ENCODE results near the gene TMEM132C. TPM values are rescaled to one million over a fixed set of nuclear protein-coding genes. Genes with fewer than 3 reads are reported as not detected.

TMEM132C gene
- total and polyA plus RNA-seq, 2 donors (not counting 3 experiments of a cell fraction or from before 2014, with no cell fraction given): not detected

DNA sequence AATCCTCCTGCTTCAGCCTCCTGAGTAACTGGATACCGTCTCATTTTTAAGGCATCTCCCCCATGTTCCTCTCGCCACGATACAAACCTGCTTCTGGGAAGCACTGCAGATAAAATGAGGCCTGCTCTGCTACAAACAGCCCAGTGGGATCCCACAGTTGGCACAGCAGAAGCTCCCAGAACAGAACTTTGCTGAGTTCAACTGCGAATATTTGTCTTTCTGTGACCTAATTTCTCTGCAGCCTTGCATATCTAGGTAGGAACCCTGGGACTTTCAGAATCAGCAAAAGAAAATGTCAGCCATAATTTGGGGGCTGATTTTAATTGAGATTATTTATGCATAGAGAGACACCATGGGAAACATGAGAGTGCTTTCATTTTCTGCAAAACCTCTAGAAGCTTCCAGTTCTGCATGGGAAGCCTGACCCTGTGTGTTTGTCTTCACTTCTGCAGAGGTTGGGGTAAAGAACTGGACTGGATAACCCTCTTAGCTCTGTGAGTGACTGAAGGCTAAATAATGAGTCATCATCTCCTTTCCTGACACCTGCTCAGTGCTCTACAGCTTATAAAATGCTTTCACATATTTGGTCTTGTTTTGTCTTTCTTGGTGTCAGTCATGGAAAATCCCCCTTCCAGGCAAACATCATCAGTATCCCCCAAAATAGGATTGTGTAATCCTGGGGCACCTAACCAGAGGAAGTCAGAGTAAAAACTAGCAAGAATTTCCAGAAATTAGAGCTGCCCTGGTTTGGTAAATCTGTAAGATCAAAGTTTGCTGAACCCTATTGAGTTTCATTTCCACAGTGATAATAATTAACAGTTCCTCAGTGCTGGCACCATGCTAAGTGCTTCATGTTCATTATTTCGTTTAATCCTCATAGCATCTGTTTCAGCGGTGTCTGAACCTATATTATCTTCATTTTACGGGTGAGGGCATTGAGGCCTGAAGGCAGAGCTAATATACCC, 371.0 kb downstream of the TMEM132C start:
- ChIA-PET POLR2A (no interaction called here), CTCF (no interaction called here)
- Histone ChIP-seq H2AFZ (ENCODE audit: low read depth, low read length) (no peak overlapping the region), H3K36me3 (ENCODE audit: control insufficient read depth in 2 of 2, extremely low read depth in 1 of 2, insufficient read depth in 2 of 2, low read length in 2 of 2) (no peaks in the 10 kb centered on the region), H3K9ac (replicated peaks; ENCODE audit: extremely low read depth, insufficient read depth, low read length) (no peak overlapping the region), H3K4me1 (ENCODE audit: control insufficient read depth, extremely low read depth, insufficient read depth, low read length) (no peaks in the 10 kb centered on the region), H3K9me3 (replicated peaks; ENCODE audit: control insufficient read depth, insufficient read depth, low read length) (no peaks in the 10 kb centered on the region), H3K79me2 (ENCODE audit: control insufficient read depth, insufficient read depth, low read length) (no peaks in the 10 kb centered on the region), H3K4me2 (ENCODE audit: insufficient read depth, low read length) (no peak overlapping the region), H3K4me3 (replicated peaks in 1 of 3; ENCODE audit: insufficient read depth in 1 of 3, low read depth in 1 of 3, low read length in 3 of 3) (no peak overlapping the region), H3K9me1 (replicated peaks; ENCODE audit: control insufficient read depth, extremely low read depth, insufficient read depth, low read length) (no peaks in the 10 kb centered on the region), H3K27me3 (ENCODE audit: control insufficient read depth in 2 of 2, insufficient read depth in 2 of 2, low read length in 2 of 2) (no peaks in the 10 kb centered on the region), H3K27ac (ENCODE audit: insufficient read depth, low read depth, low read length) (no peak overlapping the region), H4K20me1 (replicated peaks; ENCODE audit: control insufficient read depth, extremely low read depth, insufficient read depth, low read length) (no peaks in the 10 kb centered on the region)
- intact Hi-C loops (cut with micrococcal nuclease): no loop called here
- no peak for DNase-seq (ENCODE audit: low read depth, low spot score)
- BruUV-seq (replicated peaks): no TSS peak
- dilution Hi-C loops (cut with MboI; ENCODE audit: extremely low pct_ligation_motif_present, low sequenced_read_pairs): no loop called here
- FAIRE-seq: no peak
- TF ChIP-seq MYC (IDR thresholded peaks at IDR 0.05; ENCODE audit: low read depth, low read length) (no peak), POLR2AphosphoS5 (IDR thresholded peaks at IDR 0.05; ENCODE audit: insufficient read depth, low read depth, low read length) (no peak)

- Histone ChIP-seq H3K4me1 (ENCODE audit: control insufficient read depth, extremely low read depth, insufficient read depth, low read length) (no peaks in the 10 kb centered on the region), H4K20me1 (replicated peaks; ENCODE audit: control insufficient read depth, extremely low read depth, insufficient read depth, low read length) (no peaks in the 10 kb centered on the region), H3K4me3 (replicated peaks in 1 of 3; ENCODE audit: insufficient read depth in 1 of 3, low read depth in 1 of 3, low read length in 3 of 3) (no peak overlapping the region), H3K9me1 (replicated peaks; ENCODE audit: control insufficient read depth, extremely low read depth, insufficient read depth, low read length) (no peaks in the 10 kb centered on the region), H3K79me2 (ENCODE audit: control insufficient read depth, insufficient read depth, low read length) (no peaks in the 10 kb centered on the region), H3K27ac (ENCODE audit: insufficient read depth, low read depth, low read length) (no peak overlapping the region), H3K4me2 (ENCODE audit: insufficient read depth, low read length) (no peak overlapping the region), H3K9ac (replicated peaks; ENCODE audit: extremely low read depth, insufficient read depth, low read length) (no peak overlapping the region), H3K36me3 (ENCODE audit: control insufficient read depth in 2 of 2, extremely low read depth in 1 of 2, insufficient read depth in 2 of 2, low read length in 2 of 2) (no peaks in the 10 kb centered on the region), H3K27me3 (ENCODE audit: control insufficient read depth in 2 of 2, insufficient read depth in 2 of 2, low read length in 2 of 2) (no peaks in the 10 kb centered on the region), H2AFZ (ENCODE audit: low read depth, low read length) (no peak overlapping the region), H3K9me3 (replicated peaks; ENCODE audit: control insufficient read depth, insufficient read depth, low read length) (no peaks in the 10 kb centered on the region)
- ChIA-PET CTCF (no interaction called here), POLR2A (no interaction called here)
- DNase-seq (ENCODE audit: low read depth, low spot score) (no peak), FAIRE-seq (no peak)
- BruUV-seq (replicated peaks): no TSS peak
- intact Hi-C loops (cut with micrococcal nuclease) (no loop called here), dilution Hi-C loops (cut with MboI; ENCODE audit: extremely low pct_ligation_motif_present, low sequenced_read_pairs) (no loop called here)
- TF ChIP-seq, protein P1, sequence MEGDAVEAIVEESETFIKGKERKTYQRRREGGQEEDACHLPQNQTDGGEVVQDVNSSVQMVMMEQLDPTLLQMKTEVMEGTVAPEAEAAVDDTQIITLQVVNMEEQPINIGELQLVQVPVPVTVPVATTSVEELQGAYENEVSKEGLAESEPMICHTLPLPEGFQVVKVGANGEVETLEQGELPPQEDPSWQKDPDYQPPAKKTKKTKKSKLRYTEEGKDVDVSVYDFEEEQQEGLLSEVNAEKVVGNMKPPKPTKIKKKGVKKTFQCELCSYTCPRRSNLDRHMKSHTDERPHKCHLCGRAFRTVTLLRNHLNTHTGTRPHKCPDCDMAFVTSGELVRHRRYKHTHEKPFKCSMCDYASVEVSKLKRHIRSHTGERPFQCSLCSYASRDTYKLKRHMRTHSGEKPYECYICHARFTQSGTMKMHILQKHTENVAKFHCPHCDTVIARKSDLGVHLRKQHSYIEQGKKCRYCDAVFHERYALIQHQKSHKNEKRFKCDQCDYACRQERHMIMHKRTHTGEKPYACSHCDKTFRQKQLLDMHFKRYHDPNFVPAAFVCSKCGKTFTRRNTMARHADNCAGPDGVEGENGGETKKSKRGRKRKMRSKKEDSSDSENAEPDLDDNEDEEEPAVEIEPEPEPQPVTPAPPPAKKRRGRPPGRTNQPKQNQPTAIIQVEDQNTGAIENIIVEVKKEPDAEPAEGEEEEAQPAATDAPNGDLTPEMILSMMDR (IDR thresholded peaks at IDR 0.05; ENCODE audit: extremely low read depth in 1 of 2, insufficient read depth in 1 of 2, low read depth in 1 of 2, low read length in 2 of 2): no peak
- no peak for TF ChIP-seq POLR2A (IDR thresholded peaks at IDR 0.05; ENCODE audit: low read depth, low read length)
- no peak for TF ChIP-seq GATA2 (IDR thresholded peaks at IDR 0.05; ENCODE audit: insufficient read depth, insufficient read length, low read depth, low read length)
- no peak for TF ChIP-seq EZH2 (IDR thresholded peaks at IDR 0.05; ENCODE audit: borderline replicate concordance, low read depth, low read length, severe bottlenecking)
- no peak for TF ChIP-seq POLR2AphosphoS5 (IDR thresholded peaks at IDR 0.05; ENCODE audit: insufficient read depth, low read depth, low read length)
- no peak for TF ChIP-seq MYC (IDR thresholded peaks at IDR 0.05; ENCODE audit: low read depth, low read length)
- no peak for TF ChIP-seq MAX (IDR thresholded peaks at IDR 0.05; ENCODE audit: insufficient read depth, insufficient read length)
- TF ChIP-seq FOS (IDR thresholded peaks at IDR 0.05; ENCODE audit: borderline replicate concordance, insufficient read depth, low read length): no peak
- no peak for TF ChIP-seq JUN (IDR thresholded peaks at IDR 0.05; ENCODE audit: borderline replicate concordance, insufficient read depth, insufficient read length, low read depth)
Observed at GRCh38 chr12:128639089-128639488, 372.1 kb downstream of the TMEM132C start.

All from endothelial cell of umbilical vein (primary cell).